Stimulated activated CD4-positive, alpha-beta T cell treated with anti-CD3 and anti-CD28 coated beads, Interleukin-15, amount 100 ng/mL, for 24 hours (primary cell): ENCODE data around the gene DLX3.

Source experiments
- DNase-seq: peaks from one replicate; pipeline ENCODE4 v3.0.0-alpha.2; 2020

Gene DLX3

DNA sequence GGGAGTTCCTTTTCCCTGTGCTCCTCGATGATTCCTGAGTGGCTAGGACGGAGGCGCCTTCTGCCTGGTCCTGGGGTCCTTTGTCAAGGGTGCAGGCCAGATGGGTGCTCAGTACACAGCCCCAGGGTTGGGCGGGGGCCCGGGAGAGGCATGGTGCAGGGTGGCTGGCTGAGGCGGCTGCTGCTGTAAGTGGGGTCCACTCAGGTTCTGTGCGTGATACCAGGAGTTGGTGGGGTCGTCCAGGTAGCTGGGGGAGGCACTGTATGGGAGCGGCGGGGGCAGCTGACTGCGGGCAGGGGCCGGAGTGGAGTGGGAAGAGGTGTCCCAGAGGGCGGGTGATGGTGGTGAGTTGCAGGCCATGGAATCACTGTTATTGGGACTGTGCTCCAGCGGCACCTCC, 3.6 kb downstream of the DLX3 start:
- no peak for DNase-seq

DNA sequence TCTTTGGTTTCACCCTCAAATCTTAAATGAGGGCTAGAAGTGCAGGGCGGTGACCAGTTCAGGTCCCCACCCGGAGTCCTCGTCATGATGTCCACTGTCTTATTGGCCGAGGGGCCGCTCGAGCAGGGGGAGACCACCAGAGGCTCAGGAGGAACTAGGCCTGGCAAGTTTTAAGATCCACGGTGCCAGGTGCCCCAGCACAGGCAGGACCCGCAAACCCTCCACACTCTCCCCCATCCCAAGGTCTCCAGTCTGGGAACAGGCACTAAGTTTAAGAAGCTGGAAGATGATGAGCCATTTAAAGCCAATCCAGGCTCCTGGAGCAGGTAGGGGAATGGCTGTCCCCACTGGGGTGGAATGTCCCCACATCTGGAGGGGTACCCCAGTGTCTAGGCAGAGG, 4.1 kb downstream of the DLX3 start:
- no peak for DNase-seq

DNA sequence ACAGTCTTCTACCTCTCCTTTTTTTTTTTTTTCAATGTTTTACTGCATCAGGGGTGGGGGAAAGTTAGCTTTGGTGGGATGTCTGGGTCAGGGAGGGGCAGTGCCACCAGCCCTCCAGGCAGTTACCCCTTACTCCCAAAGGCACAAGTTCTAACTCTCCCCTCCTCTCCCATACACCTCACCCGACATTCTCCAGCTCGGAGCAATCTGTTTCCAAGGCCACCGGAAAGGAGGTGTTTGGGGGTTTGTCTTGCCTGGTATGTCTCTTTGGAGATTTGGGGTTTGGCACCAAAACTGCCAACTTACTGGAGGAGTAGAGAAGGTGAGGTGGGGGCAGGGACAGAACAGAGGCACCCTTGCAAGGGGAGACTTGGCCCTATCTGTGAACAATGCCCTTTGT, 4.7 kb downstream of the DLX3 start:
- DNase-seq = no peak

DNA sequence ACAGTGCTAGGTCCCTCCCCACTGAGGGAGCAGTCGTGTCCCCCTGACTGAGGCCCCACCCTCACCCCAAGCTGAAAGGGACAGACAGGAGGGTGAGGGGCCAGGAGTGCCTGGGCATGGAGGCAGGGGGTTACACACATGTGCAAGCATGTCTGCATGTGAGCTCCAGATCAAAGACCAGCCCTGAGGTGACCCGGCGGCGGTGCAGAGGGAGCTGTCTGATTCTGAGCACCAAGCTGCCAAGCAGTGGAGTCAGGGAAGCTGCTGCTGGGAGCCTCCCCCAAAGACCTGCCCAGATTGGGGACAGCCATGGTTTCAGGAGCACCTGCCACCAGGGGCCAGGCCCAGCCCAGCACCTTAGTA, 5.5 kb downstream of the DLX3 start:
- no peak for DNase-seq

DNA sequence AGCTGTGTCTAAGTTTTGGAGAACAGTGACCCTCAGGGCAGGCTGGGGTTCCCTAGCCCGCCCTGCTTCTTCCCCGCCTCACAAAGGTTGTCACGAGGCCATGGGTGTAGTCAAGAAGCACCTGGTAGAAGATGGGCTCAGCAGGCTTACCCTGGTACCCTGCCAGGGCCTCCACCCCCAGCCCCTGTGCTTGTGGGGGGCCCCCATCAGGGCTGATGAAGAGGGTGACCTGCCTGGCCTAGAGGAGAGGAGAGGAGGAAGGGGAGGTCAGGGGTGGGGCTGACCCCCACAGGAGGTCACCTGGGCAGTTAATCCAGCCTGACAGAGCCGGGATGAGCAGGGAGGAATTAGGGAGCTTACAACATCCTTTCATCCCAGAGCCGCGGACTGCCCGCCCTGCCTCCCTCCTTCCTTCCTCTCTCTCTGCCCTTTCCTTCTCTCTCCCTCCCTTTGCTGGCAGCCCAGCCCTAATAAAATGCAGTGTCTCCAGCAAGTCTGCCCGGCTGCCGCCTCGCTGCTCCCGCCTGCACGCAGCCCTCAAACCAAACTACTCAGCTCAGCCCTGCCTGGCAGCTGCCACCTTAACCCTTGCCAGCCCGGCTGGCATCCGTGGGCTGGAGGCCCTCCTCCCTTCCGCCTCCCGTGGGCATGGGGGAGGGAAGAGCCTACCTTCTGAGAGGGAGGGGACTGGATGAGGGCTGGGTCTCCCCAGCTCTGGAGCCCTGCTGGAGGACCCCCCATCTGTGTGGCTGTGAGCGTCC, 7.2 kb downstream of the DLX3 start:
- DNase-seq = no peak

DNA sequence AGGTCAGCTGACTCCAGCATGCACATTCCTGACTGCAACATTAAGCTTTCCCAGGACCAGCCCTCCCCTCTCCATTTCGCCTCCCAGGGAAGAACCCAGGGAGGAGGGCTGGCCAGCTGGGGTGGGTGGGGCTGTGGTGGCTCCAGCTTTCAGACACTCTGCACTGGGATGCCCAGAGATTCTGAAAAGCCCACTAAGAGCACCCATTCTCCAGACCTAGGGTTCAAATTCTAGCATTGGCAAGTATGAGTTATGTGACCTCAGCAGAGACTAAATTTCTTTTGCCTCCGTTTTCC, 7.8 kb downstream of the DLX3 start:
- DNase-seq = no peak

DNA sequence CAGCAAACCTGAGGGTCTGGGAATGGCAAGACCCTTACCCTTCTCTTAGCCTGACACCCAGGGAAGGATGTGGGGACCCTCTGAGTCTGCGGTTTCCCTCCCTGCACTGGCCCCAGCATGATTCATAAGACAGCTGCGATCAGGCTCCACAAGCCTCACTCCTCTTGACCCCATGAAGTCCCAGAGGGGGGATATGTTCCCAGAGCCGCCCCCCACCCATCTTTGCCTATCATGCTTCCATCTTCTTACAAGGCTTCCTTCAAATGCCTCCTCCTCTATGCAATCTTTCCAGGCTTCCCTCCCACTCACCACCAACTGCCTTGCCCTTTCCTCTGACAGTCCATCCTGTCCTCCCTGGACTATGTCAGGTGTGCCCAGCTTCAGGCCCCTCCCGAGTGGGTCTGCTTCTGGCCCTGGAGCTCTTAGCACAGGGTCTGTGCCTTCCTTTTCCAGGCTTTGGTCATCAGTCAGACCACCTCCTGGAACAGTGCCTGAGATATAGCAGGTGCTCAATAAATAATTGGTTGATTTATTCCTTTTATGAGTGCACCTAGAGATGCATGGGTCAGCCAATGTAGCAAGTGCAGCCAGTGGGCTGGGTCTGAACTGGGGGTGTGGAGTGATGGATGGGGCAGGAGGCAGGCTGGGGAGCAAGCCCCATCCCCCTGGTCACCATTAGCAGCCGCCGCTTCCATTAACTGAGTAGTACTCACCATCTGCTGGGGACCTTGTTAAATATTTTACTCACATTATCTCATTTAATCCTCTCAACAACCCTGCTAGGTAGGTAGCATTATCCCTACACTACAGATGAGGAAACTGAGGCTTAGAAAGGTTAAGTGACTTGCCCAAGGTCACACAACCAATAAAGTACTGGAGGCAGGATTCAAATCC, 8.4 kb downstream of the DLX3 start:
- no peak for DNase-seq

DNA sequence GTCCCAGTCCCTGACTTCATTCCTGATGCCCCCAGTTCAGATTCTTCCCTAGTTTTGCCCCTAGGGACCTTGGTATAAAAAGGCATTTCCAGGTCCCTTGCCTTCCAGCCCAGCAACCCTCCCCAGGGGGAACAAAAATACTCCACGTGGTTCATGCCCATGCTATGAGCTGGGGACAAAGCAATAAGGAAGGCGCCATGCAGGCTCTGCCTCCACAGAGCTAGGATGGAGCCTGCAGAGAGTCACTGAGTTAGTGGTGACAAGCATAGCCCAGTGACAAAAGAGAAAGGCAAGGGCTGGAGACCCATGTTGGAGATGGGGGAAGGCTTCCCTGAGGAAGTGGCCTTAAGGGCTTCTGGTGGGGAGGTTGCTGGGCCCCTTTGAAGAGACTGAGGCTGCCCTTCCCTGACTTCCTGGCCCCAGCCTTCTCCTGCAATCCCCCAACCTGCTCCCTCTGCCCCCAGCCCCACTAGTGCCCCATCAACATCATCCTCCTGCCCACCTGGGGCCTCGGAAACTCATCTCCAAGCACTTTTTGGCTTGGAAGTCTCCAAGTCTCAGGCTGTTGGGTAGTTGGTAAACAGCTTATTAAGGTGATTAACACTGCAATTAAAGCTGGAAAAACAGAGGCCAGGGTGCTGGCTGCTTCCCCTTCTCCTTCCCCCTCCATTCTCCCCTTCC, 9.6 kb downstream of the DLX3 start:
- DNase-seq = no peak

DNA sequence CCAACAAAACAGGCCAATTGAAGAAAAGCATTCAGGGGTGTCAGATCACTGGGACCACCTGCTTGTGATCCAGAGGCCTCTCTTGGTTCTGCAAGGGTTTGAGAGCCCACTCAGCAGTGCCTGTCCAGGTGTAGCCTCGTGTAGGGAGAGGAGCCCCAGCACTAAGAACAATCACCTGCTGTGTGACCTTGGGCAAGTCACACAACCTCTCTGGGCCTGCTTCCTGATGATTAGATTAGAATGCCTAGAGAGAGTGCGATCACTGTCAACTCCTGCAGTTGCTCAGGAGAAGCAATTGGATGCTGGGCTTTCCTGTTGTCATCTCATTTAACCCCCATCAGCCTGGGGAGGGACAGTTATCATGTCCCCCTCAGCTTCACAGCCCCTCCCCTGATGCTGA, 10.2 kb downstream of the DLX3 start:
- no peak for DNase-seq

DNA sequence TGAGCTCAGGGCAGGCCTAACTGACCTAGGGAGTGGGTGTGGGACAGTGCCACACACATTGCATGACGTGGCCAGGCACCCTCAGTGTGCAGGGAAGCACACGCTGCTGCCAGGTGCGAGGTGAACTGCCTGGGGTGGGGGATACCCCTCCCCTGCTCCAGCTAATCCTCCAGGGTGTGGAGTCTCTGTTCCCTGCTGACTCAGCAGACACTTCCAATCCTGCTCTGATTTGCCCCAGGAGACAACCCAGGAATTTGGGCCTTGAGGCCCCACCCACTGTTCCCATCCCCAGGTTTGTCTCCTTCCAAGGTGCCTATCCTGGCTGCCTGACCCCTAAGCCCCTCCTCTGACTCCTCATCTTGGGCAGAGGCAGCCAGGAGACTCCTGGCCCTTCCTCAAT, 10.7 kb downstream of the DLX3 start:
- DNase-seq = no peak

DNA sequence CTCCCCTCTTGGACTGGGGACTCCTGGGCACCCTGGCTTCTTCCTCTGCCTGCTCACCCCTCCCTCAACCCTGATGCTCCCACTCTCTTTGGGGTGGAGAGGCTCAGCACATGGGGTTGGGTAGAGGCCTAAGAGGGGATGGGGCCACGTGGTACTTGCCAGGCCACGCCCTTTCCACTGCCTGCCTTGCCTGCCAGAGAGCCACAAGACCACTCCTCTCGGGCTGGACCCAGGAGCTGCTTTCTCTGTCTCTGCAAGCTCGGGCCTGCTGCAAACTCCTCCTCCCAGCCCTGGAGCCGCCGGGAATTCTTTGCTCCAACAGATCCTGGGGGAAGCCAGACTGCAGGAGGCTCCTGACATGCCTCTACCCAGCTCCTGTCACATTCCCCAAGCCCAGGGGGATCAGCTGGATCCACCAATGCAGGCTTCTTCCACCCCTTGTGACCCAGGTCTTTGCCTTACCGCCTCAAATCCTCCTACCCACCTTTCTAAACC, 14.3 kb downstream of the DLX3 start:
- DNase-seq = no peak

DNA sequence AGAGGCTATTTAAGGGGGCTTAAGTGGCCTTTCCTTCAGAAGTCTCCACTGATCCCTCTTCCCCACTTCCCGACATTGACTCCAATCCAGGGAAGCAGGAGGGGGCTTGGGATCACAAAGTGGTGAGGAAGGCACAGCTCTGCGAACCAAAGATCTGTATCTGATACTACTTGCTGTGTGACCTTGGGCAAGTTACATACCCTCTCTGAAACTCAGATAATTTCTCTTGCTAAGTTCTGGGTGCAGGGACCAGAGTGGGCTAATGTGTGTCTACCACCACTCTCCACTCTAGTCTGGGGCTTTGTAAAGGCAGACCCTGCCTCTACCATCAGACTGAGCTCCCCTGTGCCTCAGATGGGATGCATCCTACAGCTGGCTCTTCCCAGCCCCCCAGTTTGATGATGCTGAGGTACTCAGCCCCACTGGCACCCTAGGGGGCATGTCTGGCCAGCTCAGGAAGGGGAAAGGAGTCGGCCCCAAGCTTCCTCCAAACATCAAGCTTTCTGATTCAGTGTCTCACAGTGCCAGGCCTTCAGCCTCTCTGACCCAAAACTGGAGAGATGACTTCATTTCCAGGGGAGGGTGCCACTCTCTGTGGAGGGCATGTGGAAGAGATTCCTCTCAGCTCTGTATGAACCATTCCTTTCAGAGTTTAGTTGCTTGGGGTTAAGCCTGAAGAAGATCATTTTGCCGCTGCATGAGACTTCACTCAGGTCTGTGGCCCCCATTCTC, 15.1 kb downstream of the DLX3 start:
- no peak for DNase-seq

DNA sequence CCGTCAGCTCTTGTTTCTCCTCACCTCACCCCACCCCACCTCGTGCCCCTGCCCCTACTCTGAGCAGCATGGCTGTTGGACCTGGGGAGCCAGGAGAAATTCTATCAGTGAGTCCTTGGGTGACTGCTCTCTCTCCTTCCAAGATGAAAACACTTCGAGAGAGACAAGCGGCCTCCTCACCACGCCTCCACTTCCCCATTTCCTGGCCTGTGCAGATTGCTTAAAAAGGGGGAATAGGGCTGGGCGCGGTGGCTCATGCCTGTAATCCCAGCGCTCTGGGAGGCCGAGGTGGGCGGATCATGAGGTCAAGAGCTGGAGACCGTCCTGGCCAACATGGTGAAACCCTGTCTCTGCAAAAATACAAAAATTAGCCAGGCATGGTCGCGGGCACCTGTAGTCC, 16.5 kb downstream of the DLX3 start:
- DNase-seq = no peak

DNA sequence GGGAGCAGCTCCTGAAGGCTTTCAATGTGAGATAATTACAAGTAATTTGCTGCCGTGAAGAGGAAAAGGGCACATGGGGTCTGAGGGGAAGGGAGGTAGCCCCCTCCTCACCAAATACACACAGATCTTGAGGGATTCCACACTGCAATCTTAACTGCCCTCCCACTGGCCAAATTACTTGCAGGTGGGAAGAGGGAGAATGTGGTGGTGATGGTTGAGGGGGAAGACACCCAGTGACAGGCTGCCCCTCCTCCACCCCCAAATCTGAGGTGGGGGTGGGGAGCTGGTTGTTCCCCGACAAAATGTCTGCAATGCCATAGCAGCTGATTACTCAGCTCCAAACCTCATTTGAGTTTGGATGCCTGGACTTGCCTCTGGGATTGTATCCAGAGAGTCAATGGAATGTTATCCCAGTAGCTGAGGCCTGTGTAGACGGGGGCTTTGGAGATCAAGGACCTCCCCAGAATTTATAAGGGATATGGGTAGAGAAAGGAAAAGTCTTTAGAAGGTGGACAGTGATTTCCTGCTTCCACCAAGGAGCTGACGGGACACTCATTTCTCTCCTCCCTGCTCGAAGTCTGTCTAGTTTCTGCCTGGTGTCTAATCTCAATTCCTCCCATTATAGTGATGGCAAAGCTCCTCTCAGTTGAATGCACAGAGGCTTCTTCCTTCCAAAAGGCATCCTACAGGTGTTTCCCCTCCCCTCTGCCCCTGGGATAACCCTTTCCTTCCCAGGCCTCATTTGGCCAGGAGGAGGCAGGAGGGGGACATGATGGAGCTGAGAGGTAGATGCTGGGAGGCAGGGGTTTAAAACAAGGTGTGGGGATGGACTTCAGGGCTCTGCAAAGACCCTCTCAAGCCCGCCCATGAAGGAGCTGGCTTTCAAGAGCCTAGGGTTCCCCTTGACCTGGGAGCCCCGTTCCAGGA, 17.3 kb downstream of the DLX3 start:
- no peak for DNase-seq

DNA sequence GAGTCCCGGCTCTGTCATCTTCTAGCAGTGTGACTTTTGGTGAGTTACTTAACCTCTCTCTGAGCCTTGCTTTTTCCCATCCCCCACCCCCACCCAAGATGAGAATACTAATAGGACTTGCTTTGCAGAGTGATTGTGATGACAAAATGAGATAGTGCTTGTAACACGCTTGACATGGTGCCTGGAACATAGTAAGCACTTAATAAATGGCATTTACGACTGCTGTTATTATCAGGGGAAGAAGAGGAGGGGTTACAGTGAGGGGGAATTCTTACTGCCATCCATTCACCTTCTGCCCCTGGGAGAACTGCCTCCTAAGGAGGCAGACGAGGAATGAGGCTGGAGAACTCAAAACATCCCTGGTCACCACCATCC, 18.2 kb downstream of the DLX3 start:
- DNase-seq = no peak

DNA sequence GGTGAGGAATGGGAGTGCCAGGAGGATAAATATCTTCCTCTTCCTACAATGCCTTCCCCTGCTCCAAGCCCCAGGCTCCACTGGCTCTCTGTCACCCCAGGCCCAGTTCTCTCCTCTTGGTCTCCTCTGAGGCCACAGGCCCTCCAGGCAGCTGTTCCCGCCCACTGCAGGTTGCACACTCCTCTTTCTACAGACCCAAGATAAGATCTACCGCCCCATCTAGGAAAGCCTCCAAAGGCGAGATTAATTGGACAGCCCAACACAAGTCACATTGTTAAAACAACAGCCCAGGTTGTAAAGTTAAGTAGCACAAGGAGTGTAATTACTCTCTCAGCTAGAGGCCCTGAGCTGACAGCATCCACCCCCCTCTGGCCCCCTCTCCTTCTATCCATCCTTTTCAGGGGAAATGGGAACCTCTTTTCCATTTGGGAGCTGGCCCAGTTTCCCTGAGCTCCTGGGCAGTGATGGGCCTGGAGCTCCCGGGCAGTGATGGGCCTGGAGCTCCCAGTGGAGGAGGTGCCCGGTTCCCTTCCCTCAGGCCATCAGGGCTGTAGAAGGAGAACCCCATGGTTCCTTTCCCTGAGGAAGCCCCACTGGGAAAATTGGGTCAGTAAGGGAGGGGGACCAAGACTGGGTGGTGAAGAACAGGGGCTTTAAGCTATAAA, 18.7 kb downstream of the DLX3 start:
- no peak for DNase-seq

DNA sequence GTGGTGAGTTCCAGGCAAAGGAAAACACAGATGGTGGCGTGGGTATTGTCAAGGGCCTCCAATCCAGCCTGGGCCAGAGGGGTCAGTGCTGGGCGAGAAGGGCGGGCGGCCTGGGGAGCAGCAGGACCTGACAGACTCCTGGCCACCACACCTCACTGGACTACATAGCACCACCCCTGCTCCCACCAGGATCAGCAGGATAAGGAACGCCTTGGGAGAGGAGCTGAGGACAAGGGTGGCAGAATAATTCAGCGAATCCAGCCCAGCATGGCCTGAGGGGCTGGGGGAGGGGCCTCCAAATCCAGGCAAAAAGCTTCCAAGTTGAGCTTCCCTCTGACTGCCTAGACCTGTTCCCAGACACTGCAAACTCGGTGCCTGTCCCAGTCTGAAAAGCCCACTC, 19.5 kb downstream of the DLX3 start:
- DNase-seq = no peak

DNA sequence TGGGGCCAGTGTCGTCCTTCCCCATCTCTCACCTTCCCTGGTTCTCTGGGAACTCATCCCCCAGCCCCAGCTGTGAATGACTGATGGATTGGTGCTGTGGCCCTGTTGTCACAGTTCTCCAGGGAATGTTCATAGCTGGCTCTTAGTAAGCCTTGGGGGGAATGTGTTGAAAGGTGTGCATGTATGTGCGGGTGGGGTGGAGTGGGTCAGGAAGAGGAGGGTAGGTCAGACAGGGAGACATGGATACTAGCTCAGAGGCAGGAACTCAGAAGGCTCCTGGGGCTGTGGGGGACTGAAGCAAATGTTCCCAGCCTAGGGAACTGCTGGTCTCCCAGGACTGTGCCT, 21.8 kb downstream of the DLX3 start:
- no peak for DNase-seq

DNA sequence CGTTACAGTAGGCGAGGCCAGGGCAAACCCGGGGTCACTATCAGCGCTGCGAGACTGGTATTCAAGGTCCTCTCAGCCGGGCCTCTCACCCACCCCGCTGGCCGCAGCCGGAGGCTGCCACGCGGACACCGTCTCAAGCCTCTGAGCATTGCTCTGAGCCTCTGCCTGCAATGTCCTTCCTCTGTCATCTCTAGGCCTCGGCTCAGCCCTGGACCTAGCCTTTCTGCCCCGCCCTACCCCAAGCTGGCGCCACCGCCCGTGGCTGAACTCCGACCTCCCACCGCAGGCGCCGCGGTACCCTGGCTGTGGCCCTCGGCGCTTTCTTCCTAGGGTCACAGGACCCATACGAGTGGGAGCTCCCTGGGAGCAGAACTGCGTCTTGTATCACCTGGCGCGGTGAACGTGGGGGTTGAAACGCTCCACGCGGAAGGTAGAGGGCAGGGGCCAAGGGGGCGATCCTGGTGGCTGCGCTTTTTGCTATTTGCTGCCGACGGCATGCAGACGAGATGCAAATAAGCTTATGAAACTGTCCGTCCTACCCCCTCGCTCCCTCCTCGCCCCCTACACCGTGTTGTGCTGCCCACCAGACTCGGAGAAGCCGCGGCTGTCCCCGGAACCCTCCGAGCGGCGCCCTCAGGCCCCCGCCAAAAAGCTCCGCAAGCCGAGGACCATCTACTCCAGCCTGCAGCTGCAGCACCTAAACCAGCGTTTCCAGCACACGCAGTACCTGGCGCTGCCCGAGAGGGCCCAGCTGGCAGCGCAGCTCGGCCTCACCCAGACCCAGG, 22.3 kb downstream of the DLX3 start:
- no peak for DNase-seq

DNA sequence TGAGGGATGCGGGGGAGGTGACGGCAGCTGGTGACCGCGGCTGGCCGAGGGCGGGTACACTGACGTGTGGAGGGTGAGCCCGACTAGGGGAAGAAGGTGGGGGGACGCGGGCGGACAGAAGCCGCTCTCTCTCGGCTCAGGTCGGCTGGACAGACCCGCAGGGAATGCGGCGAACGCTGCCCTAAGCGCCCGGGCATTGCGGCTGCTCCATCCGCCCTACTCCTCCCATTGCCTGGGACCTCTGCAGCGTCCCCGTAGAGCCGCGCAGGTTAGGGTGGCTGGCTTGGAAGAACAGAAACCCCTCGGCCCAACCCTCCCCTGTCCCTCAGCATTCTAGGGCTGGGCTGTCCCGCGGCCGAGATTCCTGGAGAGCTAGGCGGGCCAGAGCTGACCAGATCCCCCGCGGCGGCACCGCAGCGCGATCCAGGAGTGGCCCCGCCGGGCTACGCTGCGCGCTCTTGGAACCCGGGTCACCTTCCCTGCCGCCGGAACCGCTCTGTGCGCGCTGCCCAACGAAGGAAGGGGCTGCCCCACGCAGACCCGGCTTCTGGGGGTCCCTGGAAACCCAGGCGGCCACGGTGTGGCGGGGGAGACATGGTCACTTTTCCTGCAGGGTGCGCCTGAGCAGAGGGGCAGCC, 23.1 kb downstream of the DLX3 start:
- DNase-seq = no peak
